ENCODE results near the gene CCDC167.
"Not testable (repeated sequence)": the region's sequence is repeated elsewhere in the genome, so short reads cannot be mapped to it uniquely, and the experiment has no call there.

CCDC167 gene

DNA sequence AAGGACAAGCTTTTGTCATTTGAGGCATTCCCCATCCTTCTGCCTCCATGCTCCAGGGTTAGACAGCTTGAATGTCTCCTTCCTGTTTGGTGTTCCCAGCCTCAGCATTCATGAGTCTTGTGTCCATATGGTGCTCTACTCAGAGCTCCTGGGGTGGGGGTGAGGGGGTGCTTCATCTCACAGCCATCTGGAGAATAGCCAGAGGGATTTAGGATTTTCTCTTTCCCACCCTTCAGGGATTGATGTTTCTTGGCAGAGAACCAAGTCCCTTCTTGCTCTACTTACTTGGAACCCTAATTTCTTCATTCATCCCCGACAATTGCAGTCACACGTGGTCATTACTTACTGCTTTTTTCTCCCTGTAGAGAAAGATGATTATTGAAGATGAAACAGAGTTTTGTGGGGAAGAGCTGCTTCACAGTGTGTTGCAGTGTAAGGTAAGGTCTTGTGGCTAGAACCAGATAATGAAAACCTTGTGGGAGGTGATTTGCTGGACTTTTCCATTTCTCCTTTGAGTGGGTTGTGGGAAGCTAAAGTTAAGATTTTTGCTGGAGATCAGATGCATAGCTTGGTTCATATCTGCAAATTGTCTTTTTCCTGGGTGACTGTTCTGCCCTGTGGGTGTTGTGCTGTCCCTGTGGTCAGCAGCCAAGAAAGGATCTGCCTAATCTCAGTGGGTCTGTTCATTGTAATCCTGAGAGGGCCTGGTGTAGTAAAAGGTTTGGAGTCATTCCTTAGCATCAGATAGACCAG, 48.1 kb downstream of the CCDC167 start:
- TF ChIP-seq, protein P1, sequence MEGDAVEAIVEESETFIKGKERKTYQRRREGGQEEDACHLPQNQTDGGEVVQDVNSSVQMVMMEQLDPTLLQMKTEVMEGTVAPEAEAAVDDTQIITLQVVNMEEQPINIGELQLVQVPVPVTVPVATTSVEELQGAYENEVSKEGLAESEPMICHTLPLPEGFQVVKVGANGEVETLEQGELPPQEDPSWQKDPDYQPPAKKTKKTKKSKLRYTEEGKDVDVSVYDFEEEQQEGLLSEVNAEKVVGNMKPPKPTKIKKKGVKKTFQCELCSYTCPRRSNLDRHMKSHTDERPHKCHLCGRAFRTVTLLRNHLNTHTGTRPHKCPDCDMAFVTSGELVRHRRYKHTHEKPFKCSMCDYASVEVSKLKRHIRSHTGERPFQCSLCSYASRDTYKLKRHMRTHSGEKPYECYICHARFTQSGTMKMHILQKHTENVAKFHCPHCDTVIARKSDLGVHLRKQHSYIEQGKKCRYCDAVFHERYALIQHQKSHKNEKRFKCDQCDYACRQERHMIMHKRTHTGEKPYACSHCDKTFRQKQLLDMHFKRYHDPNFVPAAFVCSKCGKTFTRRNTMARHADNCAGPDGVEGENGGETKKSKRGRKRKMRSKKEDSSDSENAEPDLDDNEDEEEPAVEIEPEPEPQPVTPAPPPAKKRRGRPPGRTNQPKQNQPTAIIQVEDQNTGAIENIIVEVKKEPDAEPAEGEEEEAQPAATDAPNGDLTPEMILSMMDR (IDR thresholded peaks at IDR 0.05; ENCODE audit: unreplicated experiment in 3 of 3): no peak
- Mint-ChIP-seq H3K4me3 (no peak overlapping the region), H3K27me3 (ENCODE audit: low read depth) (no peaks in the 10 kb centered on the region)

DNA sequence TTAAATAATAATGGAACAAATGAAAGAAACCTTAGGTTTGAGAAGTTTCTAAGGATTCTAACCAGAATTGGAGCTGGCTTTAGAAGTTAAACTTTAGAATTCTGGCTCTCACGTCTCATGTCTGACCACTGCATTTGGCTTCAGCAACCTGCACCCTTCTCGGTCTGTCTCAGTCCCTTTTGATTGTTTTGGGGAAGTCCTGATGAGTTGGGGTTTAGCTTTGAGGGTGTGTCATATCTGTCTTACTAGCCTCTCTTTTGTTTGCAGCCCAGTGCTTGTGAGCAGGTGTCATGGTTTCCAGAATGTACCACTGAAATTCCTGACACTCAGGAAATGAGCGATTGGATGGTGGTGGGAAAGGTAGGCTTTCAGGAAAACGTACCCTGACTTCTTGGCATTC, 49.7 kb downstream of the CCDC167 start:
- Mint-ChIP-seq H3K9me3 (no peaks in the 10 kb centered on the region), H3K36me3 (ENCODE audit: low read depth) (peaks cover 60% of the 10 kb centered on the region), H3K27me3 (ENCODE audit: low read depth) (no peaks in the 10 kb centered on the region), H3K4me1 (peaks cover 6% of the 10 kb centered on the region), H3K27ac (no peak overlapping the region), H3K4me3 (no peak overlapping the region)
- TF ChIP-seq, protein P1 (IDR thresholded peaks at IDR 0.05; ENCODE audit: unreplicated experiment in 3 of 3): no peak

More for the DNA sequence above, 48.1 kb downstream of the CCDC167 start:
- H3K9me3 Mint-ChIP-seq: no peaks in the 10 kb centered on the region
- peaks cover 6% of the 10 kb centered on the region for H3K4me1 Mint-ChIP-seq
- H3K27ac Mint-ChIP-seq: no peak overlapping the region
- H3K36me3 Mint-ChIP-seq (ENCODE audit: low read depth): peaks cover 59% of the 10 kb centered on the region

DNA sequence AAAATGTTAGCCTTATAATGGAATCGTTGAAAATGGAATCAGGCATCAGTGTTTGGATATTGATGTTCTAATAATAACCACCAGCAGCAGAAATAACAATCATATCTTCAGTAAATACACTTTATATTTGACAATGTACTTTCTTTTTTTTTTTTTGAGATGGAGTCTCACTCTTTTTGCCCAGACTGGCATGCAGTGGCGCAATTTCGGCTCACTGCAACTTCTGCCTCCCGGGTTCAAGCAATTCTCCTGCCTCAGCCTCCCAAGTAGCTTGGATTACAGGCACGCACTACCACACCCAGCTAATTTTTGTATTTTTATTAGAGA, 56.5 kb downstream of the CCDC167 start:
- not testable (repeated sequence) for H3K27me3 Mint-ChIP-seq (ENCODE audit: low read depth); H3K27ac Mint-ChIP-seq; H3K4me3 Mint-ChIP-seq; H3K9me3 Mint-ChIP-seq; H3K4me1 Mint-ChIP-seq
- H3K36me3 Mint-ChIP-seq (ENCODE audit: low read depth): peaks cover 40% of the 10 kb centered on the region

GRCh38 chr6:37442416-37443215, 57.1 kb downstream of the CCDC167 start:
- no peaks in the 10 kb centered on the region for H3K4me1 Mint-ChIP-seq
- no peak overlapping the region for H3K4me3 Mint-ChIP-seq
- H3K36me3 Mint-ChIP-seq (ENCODE audit: low read depth): peaks cover 45% of the 10 kb centered on the region
- TF ChIP-seq, protein P1 (IDR thresholded peaks at IDR 0.05; ENCODE audit: unreplicated experiment in 3 of 3): no peak
- no peak overlapping the region for H3K27ac Mint-ChIP-seq
- H3K27me3 Mint-ChIP-seq (ENCODE audit: low read depth): no peaks in the 10 kb centered on the region
- no peaks in the 10 kb centered on the region for H3K9me3 Mint-ChIP-seq

- Mint-ChIP-seq H3K4me1 (no peaks in the 10 kb centered on the region), H3K9me3 (no peaks in the 10 kb centered on the region), H3K4me3 (no peak overlapping the region), H3K36me3 (ENCODE audit: low read depth) (peaks cover 44% of the 10 kb centered on the region), H3K27me3 (ENCODE audit: low read depth) (no peaks in the 10 kb centered on the region), H3K27ac (no peak overlapping the region)
- TF ChIP-seq, protein P1 (IDR thresholded peaks at IDR 0.05; ENCODE audit: unreplicated experiment in 3 of 3): no peak
These were observed 58.0 kb downstream of the CCDC167 start for GRCh38 chr6:37441651-37442050.

GRCh38 chr6:37438930-37439329, 60.8 kb downstream of the CCDC167 start:
- Mint-ChIP-seq H3K4me3 (no peak overlapping the region), H3K27me3 (ENCODE audit: low read depth) (no peaks in the 10 kb centered on the region), H3K4me1 (peaks cover 18% of the 10 kb centered on the region), H3K36me3 (ENCODE audit: low read depth) (peaks cover 27% of the 10 kb centered on the region), H3K27ac (no peak overlapping the region), H3K9me3 (no peaks in the 10 kb centered on the region)
- TF ChIP-seq, protein P1 (IDR thresholded peaks at IDR 0.05; ENCODE audit: unreplicated experiment in 3 of 3): no peak
